HG02884 (cell line): ENCODE data around the gene TECPR2.
"Not testable (repeated sequence)": the region's sequence is repeated elsewhere in the genome, so short reads cannot be mapped to it uniquely, and the experiment has no call there.

ENCODE experiments used
- ATAC-seq: cut with Tn5 transposase; IDR thresholded peaks from one replicate; pipeline ENCODE4 v1.9.1; 2021; ENCODE audit warnings: mild to moderate bottlenecking, moderate library complexity; ENCODE audit not compliant: unreplicated experiment

The TECPR2 gene

GRCh38 chr14:102362545-102363181, at the start of gene TECPR2, which contains the start of gene CINP:
Gene TECPR2, plus strand, starts transcription at chr14:102362941. Its CDS starts 13,781 bp downstream, at chr14:102376722.
Gene CINP, minus strand, starts transcription at chr14:102362890. Its CDS starts 39 bp downstream, at chr14:102362851.
- ATAC-seq: peak; percentile 85

- ATAC-seq: peak; percentile 44
Observed at GRCh38 chr14:102314242-102315011, 48.3 kb upstream of the TECPR2 start.

GRCh38 chr14:102315121-102315520, 47.6 kb upstream of the TECPR2 start:
- ATAC-seq: no peak

GRCh38 chr14:102316338-102316742, 46.4 kb upstream of the TECPR2 start:
- no peak for ATAC-seq

GRCh38 chr14:102316743-102317563, 45.8 kb upstream of the TECPR2 start:
- ATAC-seq: peak; percentile 64

GRCh38 chr14:102317564-102318248, 45.0 kb upstream of the TECPR2 start:
- no peak for ATAC-seq

- no peak for ATAC-seq
Observed at GRCh38 chr14:102318781-102319276, 43.9 kb upstream of the TECPR2 start.

- ATAC-seq: peak; percentile 50
Observed at GRCh38 chr14:102319351-102320032, 43.2 kb upstream of the TECPR2 start, which contains the start of gene ZNF839. Gene ZNF839, plus strand, starts transcription at chr14:102319746. Its CDS starts 20 bp downstream, at chr14:102319766.

GRCh38 chr14:102320033-102320660, 42.6 kb upstream of the TECPR2 start:
- peak; percentile 18 for ATAC-seq

GRCh38 chr14:102320671-102321455, 41.9 kb upstream of the TECPR2 start:
- ATAC-seq: no peak

- no peak for ATAC-seq
Observed at GRCh38 chr14:102321456-102322422, 41.0 kb upstream of the TECPR2 start.

GRCh38 chr14:102323102-102323501, 39.6 kb upstream of the TECPR2 start:
- no peak for ATAC-seq

GRCh38 chr14:102325791-102326345, 36.9 kb upstream of the TECPR2 start:
- no peak for ATAC-seq

GRCh38 chr14:102326583-102326982, 36.2 kb upstream of the TECPR2 start:
- ATAC-seq: no peak

GRCh38 chr14:102329381-102329780, 33.4 kb upstream of the TECPR2 start:
- ATAC-seq: not testable (repeated sequence)

- ATAC-seq: no peak
Observed at GRCh38 chr14:102330806-102331205, 31.9 kb upstream of the TECPR2 start.

- ATAC-seq: no peak
Observed at GRCh38 chr14:102333390-102333789, 29.4 kb upstream of the TECPR2 start.
